HepG2 (cell line): ENCODE measurements around the gene WWP2. TPM values are rescaled to one million over a fixed set of nuclear protein-coding genes. Genes with fewer than 3 reads are reported as not detected.
A peak's percentile ranks its signal among the peaks of the same experiment; 100 is the strongest.

Source experiments
- CENPX ChIP-seq: sonication (generic); formaldehyde crosslinking; IDR thresholded peaks from 2 replicates; pipeline ENCODE4 v1.9.0; 2021; ENCODE audit warnings: mild to moderate bottlenecking, missing genetic modification reagents, moderate library complexity
- CREB1 ChIP-seq, 2 experiments: fragments of 450-650 bp in 1 of 2; IDR thresholded peaks; 2 replicates each; pipeline ENCODE4 v1.6.1; 2016 to 2017; ENCODE audit warnings: control low read depth in 1 of 2, mild to moderate bottlenecking in 1 of 2, missing compliant biosample characterization in 1 of 2, missing genetic modification characterization in 1 of 2
- ELF1 ChIP-seq: sonication (generic); formaldehyde crosslinking; IDR thresholded peaks from 2 replicates; pipeline ENCODE4 v1.4.0; 2020; ENCODE audit warnings: missing genetic modification reagents
- ETV6 ChIP-seq: sonication (generic); formaldehyde crosslinking; conservative IDR thresholded peaks from 2 replicates; pipeline ENCODE4 v1.4.0; 2020; ENCODE audit warnings: missing genetic modification reagents
- GATAD2A ChIP-seq: IDR thresholded peaks from 2 replicates; pipeline ENCODE4 v1.6.1; 2016
- HHEX ChIP-seq: IDR thresholded peaks from 2 replicates; pipeline ENCODE4 v1.6.1; 2016; ENCODE audit warnings: control low read depth
- JUNB ChIP-seq: sonication (generic); formaldehyde crosslinking; IDR thresholded peaks from 2 replicates; pipeline ENCODE4 v1.8.0; 2022; ENCODE audit warnings: missing genetic modification reagents, mild to moderate bottlenecking, borderline replicate concordance
- KDM1A ChIP-seq: IDR thresholded peaks from 2 replicates; pipeline ENCODE4 v1.6.1; 2016; ENCODE audit warnings: missing compliant biosample characterization
- PCBP2 ChIP-seq: fragments of 200-400 bp; formaldehyde crosslinking; optimal IDR thresholded peaks from 2 replicates; pipeline ENCODE3; 2018; ENCODE audit warnings: low read length, low read depth; ENCODE audit not compliant: poor library complexity, severe bottlenecking
- REL ChIP-seq: sonication (generic); formaldehyde crosslinking; conservative IDR thresholded peaks from 2 replicates; pipeline ENCODE4 v1.8.0; 2022; ENCODE audit warnings: mild to moderate bottlenecking, missing genetic modification reagents, moderate library complexity
- SMAD3 ChIP-seq: sonication (generic); formaldehyde crosslinking; IDR thresholded peaks from 2 replicates; pipeline ENCODE4 v1.4.0; 2020; ENCODE audit warnings: missing genetic modification reagents
- TBL1XR1 ChIP-seq: fragments of 150-350 bp; IDR thresholded peaks from 2 replicates; pipeline ENCODE4 v1.6.1; 2014; ENCODE audit warnings: borderline replicate concordance, low read length; ENCODE audit not compliant: partially characterized antibody
- ZEB1 ChIP-seq: IDR thresholded peaks from 2 replicates; pipeline ENCODE4 v1.6.1; 2012; ENCODE audit warnings: mild to moderate bottlenecking, low read depth, inconsistent platforms; ENCODE audit not compliant: insufficient replicate concordance
- ZNF263 ChIP-seq: sonication (generic); formaldehyde crosslinking; IDR thresholded peaks from 2 replicates; pipeline ENCODE4 v1.4.0; 2020; ENCODE audit warnings: missing genetic modification reagents
- polyA plus RNA-seq, 8 experiments: library from polyadenylated mRNA; depleted of rRNA in 3 of 8; stranded (reverse) in 7 of 8; unstranded in 1 of 8; fragments of >200 nt; fragmentation: Illumina TruSeq in 4 of 8; extraction: Trizol in 4 of 8; gene quantifications; 2 replicates each; pipeline versions ENCODE4 v1.2.1 to v1.2.3, GENCODE V29; 2011 to 2016; ENCODE audit warnings: low read depth in 4 of 8, missing spikeins in 1 of 8, mixed read lengths in 1 of 8; ENCODE audit not compliant: insufficient read depth in 1 of 8
- total RNA-seq, 5 experiments: library from RNA; depleted of rRNA; stranded (reverse); fragments of >200 nt; fragmentation: Illumina TruSeq; extraction: Trizol; gene quantifications; 2 replicates each; pipeline ENCODE4 v1.2.3, GENCODE V29; 2016; ENCODE audit warnings: low read depth in 1 of 5
- TF ChIP-seq, protein P1 (sequence below): sonication (generic); formaldehyde crosslinking; IDR thresholded peaks from 2 replicates; pipeline ENCODE4 v1.5.1; 2020; ENCODE audit warnings: mild to moderate bottlenecking, missing genetic modification reagents, moderate library complexity
- TF ChIP-seq, protein P2 (sequence below): sonication (generic); formaldehyde crosslinking; IDR thresholded peaks from 2 replicates; pipeline ENCODE4 v1.9.0; 2022; ENCODE audit warnings: low read depth, missing genetic modification reagents
- TF ChIP-seq, protein P3 (sequence below): sonication (generic); formaldehyde crosslinking; IDR thresholded peaks from one replicate; pipeline ENCODE4 v1.5.1; 2020; ENCODE audit warnings: mild to moderate bottlenecking, missing genetic modification reagents; ENCODE audit errors: not compliant biosample characterization

Gene WWP2
- total and polyA plus RNA-seq, 2 of the 13 experiments (the other 11 are each of a cell fraction or from before 2014, with no cell fraction given): 11.4 to 28.2 TPM

DNA sequence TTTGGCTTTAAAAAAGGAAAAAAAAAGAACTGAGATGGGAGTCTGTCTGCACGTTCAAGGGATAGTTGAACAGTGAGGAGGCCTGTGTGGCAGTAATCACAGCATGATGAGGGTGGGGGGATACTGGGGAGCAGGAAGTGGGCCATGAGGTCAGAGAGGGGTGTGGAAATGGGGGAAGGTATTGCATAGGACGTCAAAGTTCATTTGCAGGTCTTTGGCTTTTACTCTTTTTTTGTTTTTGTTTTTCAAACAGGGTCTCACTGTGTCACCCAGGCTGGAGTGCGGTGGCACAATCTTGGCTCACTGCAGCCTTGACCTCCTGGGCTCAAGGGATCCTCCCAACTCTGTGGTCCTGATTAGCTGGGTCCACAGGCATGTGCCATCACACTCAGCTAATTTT is 19.0 kb downstream of the WWP2 start (continued):
- TF ChIP-seq, protein P1, sequence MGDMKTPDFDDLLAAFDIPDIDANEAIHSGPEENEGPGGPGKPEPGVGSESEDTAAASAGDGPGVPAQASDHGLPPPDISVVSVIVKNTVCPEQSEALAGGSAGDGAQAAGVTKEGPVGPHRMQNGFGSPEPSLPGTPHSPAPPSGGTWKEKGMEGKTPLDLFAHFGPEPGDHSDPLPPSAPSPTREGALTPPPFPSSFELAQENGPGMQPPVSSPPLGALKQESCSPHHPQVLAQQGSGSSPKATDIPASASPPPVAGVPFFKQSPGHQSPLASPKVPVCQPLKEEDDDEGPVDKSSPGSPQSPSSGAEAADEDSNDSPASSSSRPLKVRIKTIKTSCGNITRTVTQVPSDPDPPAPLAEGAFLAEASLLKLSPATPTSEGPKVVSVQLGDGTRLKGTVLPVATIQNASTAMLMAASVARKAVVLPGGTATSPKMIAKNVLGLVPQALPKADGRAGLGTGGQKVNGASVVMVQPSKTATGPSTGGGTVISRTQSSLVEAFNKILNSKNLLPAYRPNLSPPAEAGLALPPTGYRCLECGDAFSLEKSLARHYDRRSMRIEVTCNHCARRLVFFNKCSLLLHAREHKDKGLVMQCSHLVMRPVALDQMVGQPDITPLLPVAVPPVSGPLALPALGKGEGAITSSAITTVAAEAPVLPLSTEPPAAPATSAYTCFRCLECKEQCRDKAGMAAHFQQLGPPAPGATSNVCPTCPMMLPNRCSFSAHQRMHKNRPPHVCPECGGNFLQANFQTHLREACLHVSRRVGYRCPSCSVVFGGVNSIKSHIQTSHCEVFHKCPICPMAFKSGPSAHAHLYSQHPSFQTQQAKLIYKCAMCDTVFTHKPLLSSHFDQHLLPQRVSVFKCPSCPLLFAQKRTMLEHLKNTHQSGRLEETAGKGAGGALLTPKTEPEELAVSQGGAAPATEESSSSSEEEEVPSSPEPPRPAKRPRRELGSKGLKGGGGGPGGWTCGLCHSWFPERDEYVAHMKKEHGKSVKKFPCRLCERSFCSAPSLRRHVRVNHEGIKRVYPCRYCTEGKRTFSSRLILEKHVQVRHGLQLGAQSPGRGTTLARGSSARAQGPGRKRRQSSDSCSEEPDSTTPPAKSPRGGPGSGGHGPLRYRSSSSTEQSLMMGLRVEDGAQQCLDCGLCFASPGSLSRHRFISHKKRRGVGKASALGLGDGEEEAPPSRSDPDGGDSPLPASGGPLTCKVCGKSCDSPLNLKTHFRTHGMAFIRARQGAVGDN (CRISPR knock-in tag): peak; percentile 15; the same call in 1 of the 2 replicates
- TF ChIP-seq KDM1A: no peak
- TF ChIP-seq ETV6: no peak
- TF ChIP-seq HHEX: no peak
- TF ChIP-seq ZNF263 (CRISPR knock-in tag): no peak
- TF ChIP-seq, protein P2, sequence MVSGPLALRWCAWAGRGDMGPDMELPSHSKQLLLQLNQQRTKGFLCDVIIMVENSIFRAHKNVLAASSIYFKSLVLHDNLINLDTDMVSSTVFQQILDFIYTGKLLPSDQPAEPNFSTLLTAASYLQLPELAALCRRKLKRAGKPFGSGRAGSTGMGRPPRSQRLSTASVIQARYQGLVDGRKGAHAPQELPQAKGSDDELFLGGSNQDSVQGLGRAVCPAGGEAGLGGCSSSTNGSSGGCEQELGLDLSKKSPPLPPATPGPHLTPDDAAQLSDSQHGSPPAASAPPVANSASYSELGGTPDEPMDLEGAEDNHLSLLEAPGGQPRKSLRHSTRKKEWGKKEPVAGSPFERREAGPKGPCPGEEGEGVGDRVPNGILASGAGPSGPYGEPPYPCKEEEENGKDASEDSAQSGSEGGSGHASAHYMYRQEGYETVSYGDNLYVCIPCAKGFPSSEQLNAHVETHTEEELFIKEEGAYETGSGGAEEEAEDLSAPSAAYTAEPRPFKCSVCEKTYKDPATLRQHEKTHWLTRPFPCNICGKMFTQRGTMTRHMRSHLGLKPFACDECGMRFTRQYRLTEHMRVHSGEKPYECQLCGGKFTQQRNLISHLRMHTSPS (CRISPR knock-in tag): no peak; the same call in 1 of the 2 replicates
- TF ChIP-seq ELF1 (CRISPR knock-in tag): no peak
- TF ChIP-seq CENPX (CRISPR knock-in tag): no peak
- TF ChIP-seq JUNB (CRISPR knock-in tag): no peak
- no peak for TF ChIP-seq TBL1XR1
- TF ChIP-seq PCBP2: no peak
- no peak for TF ChIP-seq ZEB1
- no peak for TF ChIP-seq CREB1 (IDR thresholded peaks at IDR 0.05)
- no peak for TF ChIP-seq CREB1 (CRISPR knock-in tag; IDR thresholded peaks at IDR 0.05)
- TF ChIP-seq REL (CRISPR knock-in tag): no peak
- TF ChIP-seq GATAD2A (CRISPR knock-in tag): 0 out of 2 replicates have a peak, but pooled peaks have one; percentile 12
- TF ChIP-seq SMAD3 (CRISPR knock-in tag): no peak
- TF ChIP-seq, protein P3, sequence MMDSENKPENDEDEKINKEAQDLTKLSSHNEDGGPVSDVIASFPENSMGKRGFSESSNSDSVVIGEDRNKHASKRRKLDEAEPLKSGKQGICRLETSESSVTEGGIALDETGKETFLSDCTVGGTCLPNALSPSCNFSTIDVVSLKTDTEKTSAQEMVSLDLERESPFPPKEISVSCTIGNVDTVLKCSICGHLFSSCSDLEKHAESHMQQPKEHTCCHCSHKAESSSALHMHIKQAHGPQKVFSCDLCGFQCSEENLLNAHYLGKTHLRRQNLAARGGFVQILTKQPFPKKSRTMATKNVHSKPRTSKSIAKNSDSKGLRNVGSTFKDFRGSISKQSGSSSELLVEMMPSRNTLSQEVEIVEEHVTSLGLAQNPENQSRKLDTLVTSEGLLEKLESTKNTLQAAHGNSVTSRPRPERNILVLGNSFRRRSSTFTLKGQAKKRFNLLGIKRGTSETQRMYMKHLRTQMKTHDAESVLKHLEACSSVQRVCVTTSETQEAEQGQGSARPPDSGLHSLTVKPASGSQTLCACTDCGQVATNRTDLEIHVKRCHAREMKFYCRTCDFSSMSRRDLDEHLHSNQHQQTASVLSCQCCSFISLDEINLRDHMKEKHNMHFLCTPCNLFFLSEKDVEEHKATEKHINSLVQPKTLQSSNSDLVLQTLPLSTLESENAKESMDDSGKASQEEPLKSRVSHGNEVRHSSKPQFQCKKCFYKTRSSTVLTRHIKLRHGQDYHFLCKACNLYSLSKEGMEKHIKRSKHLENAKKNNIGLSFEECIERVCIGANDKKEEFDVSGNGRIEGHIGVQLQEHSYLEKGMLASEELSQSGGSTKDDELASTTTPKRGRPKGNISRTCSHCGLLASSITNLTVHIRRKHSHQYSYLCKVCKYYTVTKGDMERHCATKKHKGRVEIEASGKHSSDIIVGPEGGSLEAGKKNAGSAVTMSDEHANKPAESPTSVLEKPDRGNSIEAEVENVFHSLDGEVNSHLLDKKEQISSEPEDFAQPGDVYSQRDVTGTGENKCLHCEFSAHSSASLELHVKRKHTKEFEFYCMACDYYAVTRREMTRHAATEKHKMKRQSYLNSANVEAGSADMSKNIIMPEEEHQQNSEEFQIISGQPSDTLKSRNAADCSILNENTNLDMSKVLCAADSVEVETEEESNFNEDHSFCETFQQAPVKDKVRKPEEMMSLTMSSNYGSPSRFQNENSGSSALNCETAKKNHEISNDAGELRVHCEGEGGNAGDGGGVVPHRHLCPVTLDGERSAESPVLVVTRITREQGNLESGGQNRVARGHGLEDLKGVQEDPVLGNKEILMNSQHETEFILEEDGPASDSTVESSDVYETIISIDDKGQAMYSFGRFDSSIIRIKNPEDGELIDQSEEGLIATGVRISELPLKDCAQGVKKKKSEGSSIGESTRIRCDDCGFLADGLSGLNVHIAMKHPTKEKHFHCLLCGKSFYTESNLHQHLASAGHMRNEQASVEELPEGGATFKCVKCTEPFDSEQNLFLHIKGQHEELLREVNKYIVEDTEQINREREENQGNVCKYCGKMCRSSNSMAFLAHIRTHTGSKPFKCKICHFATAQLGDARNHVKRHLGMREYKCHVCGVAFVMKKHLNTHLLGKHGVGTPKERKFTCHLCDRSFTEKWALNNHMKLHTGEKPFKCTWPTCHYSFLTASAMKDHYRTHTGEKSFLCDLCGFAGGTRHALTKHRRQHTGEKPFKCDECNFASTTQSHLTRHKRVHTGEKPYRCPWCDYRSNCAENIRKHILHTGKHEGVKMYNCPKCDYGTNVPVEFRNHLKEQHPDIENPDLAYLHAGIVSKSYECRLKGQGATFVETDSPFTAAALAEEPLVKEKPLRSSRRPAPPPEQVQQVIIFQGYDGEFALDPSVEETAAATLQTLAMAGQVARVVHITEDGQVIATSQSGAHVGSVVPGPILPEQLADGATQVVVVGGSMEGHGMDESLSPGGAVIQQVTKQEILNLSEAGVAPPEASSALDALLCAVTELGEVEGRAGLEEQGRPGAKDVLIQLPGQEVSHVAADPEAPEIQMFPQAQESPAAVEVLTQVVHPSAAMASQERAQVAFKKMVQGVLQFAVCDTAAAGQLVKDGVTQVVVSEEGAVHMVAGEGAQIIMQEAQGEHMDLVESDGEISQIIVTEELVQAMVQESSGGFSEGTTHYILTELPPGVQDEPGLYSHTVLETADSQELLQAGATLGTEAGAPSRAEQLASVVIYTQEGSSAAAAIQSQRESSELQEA (CRISPR knock-in tag): no peak
